GM21390 (cell line): Measurements from ENCODE around the gene AKR1C8.
"Not testable (repeated sequence)": the region's sequence is repeated elsewhere in the genome, so short reads cannot be mapped to it uniquely, and the experiment has no call there.

Experiments
- ATAC-seq: cut with Tn5 transposase; IDR thresholded peaks from one replicate; pipeline ENCODE4 v1.9.1; 2021; ENCODE audit not compliant: unreplicated experiment

AKR1C8 gene

DNA sequence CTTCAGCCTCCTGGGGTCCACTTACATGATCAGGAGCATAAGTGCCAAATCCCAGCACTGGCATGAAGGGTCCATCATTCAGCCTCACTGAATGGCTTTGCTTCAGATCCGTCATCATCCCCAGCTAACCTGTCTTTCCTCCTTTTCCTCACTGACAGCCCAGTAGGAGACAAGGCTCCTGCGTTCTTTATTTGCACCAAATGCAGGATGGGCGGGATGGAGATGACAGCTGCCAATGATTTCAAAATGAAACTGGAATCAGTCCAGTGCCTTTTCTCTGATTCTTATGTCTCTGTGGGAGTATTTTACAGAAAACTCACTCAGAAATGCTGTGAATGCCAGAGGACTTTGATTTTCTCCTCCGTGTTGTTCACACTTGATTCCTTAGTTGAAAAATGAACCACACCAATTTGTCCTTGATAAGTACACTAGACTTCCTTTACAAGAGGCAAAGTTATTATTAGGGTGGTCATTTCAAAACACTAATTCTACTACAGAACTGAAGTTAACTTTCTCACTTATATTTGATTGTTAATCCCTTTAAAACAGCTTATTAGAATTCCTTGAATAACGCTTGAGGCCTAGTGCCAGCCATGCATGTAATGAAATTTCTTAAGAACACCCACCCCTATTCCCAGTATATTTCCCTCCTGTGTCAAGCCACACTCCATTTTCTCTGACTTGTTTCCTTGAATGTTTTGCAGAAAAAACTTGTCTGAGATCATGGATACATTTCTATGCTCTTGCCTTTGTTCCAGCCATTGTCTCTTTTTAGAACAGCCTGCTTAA, at the start of gene AKR1C8:
Gene AKR1C8, minus strand, starts transcription at position 164 of the 789 bp plus-strand sequence. Its CDS starts 46 bp downstream, at position 118.
- no peak for ATAC-seq

DNA sequence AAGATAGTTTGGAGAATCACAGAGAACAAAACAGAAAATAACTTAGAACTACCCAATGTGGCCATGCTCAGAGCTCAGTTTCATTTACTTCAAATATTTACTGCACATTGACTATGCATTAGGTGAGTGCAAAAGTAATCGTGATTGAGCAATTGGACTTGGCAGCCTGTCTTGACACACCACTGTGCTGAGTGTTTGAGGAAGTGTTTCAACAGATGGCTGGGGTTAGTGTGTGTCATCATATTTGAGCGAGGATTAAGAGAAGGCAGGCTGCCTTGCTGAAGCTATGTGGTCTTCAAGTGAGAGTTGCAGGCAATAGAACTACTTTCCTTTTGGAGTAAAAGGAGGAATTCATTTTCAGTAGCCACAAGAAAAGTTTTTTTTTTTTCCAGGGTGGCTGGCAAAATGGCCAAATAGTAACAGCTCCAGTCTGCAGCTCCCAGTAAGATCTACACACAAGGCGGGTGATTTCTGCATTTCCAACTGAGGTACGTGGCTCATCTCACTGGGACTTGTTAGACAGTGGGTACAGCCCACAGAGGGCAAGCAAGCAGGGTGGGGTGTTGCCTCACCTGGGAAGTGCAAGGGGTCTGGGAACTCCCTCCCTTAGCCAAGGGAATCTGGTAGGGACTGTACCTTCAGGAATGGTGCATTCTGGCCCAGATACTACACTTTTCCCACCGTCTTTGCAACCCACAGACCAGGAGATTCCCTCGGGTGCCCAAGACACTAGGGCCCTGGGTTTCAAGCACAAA, 49.3 kb upstream of the AKR1C8 start:
- ATAC-seq, result no peak

DNA sequence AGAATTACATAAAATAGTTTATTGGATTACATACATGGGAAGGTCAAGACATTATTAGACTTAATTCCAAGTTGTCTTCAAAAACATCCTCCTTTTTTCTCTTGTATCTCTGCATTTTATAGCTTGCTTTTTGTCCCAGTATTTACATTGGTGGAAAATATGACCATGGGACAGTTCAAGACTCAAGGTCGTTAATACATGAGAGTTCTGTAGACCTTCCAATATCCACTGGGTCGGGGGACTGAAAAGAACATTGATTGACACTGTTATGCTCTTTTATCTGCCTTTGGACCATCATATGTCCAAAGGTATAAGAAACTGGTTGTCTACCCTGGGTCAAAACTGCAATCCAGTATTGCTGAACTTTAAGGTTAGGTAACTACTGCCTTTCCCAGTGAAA, 48.4 kb upstream of the AKR1C8 start:
- ATAC-seq, result no peak

DNA sequence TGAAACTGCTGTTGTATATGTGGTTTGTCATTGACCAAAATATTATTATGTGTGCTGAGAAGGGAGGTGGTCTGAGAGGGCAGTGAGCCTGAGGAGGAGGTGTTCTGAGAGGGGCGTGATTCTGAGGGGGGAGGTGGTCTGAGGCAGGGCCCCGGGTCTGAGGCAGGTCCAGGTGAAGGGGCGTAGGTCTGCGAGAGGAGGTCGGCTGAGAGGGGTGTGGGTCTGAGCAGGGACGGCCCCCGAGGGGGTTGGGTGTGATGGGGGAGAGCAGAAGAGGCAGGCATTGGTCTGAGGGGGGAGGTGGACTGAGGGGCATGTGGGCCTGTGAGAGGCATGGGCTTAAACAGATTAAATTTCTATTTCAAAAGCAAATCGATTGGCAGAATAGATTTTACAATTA, 44.1 kb upstream of the AKR1C8 start:
- no peak for ATAC-seq

- not testable (repeated sequence) for ATAC-seq
Observed at GRCh38 chr10:5222942-5223341, 38.0 kb upstream of the AKR1C8 start.

- ATAC-seq, result no peak
Observed at GRCh38 chr10:5219262-5219661, 34.3 kb upstream of the AKR1C8 start.

DNA sequence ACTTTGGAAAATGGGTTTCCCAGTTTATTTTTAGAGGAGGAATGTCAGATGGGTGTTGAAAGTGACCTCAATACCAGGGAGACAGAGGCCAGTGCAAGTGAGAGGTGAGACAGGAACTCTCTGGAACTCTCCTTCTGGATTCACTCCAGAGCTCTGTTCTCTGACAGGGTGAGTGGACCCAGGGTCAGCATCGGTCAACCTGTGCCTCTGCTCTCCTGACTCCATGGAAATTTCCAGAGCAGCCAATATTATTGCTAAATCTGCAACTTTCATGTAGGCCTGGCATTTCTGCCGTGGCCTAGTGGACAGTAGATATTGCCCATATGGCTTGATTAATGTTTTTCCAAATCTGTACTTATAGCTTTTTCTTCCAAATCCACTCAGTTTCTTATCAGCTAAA, 31.9 kb upstream of the AKR1C8 start:
- no peak for ATAC-seq

DNA sequence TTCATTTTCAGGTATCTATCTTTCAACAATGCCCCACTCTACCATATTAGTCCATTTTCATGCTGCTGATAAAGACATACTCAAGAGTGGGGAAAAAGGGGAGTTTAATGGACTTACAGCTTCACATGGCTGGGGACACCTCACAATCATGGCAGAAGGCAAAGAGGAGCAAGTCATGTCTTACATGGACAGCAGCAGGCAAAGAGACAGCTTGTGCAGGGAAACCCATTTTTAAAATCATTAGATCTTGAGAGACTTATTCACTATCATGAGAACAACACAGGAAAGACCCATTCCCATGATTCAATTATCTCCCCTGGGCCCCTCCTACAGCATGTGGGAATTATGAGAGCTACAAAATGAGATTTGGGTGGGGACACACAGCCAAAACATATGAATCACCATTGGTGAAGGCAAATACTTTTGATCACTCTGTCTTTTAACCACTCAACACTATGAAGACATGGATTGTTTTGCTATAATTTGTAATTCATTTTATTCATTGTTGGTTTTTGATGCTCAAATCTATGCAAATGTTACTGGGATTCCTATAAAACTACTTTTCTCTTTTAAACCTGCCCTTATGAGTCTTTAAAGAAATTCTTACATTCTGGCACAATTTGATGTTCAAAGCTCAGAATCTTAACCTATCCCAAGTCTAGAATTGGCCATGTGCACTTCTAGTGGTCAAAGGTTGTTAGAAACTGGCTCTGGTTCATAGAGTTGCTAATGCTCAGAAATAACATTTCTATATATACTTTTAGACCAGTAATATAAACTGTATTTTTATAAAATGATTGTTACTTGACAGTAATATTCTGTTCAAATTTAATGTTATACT, 27.0 kb upstream of the AKR1C8 start:
- ATAC-seq, result no peak

GRCh38 chr10:5210261-5210660, 25.3 kb upstream of the AKR1C8 start:
- not testable (repeated sequence) for ATAC-seq

DNA sequence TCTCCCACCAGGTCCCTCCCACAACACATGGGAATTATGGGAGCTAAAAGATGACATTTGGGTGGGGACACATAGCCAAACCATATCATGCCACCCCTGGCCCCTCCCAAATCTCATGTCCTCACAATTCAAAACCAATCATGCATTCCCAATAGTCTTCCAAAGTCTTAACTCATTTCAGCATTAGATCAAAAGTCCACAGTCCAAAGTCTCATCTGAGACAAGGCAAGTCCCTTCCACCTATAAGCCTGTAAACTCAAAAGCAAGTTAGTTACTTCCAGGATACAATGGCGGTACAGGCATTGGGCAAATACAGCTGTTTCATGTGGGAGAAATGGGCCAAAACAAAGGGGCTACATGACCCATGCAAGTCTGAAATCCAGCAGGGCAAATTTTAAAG, 24.8 kb upstream of the AKR1C8 start:
- not testable (repeated sequence) for ATAC-seq

- no peak for ATAC-seq
Observed at GRCh38 chr10:5206799-5207198, 21.8 kb upstream of the AKR1C8 start.

GRCh38 chr10:5199398-5199797, 14.4 kb upstream of the AKR1C8 start:
- ATAC-seq, result no peak

- no peak for ATAC-seq
Observed at GRCh38 chr10:5198386-5198785, 13.4 kb upstream of the AKR1C8 start.

GRCh38 chr10:5196702-5197113, 11.8 kb upstream of the AKR1C8 start, which contains the start of gene AKR1C4:
Gene AKR1C4 (plus strand): TSS chr10:5196837. CDS start chr10:5196868, 31 bp downstream.
- no peak for ATAC-seq

GRCh38 chr10:5195727-5196374, 10.9 kb upstream of the AKR1C8 start:
- ATAC-seq, result no peak

- ATAC-seq, result no peak
Observed at GRCh38 chr10:5194431-5194830, 9.5 kb upstream of the AKR1C8 start.

DNA sequence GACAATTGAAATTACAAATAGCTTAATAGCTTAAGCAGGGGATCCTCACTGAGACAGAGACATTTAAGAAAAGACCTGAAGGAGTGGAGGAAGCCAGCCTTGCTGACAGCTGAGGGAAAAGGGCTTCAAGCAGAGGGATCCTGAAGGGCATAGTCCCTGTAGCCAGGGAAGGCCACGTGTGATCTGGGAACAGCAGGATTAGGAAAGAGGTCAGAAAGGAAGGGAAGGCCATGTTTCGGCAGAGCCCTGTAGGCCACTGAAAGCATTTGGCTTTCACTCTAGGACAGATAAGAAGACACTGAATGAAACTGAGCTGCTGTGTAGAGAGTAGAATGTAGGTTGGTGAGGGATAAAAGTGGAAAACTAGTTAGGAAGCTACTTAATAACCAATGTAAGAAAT, 3.4 kb upstream of the AKR1C8 start:
- no peak for ATAC-seq

- no peak for ATAC-seq
Observed at GRCh38 chr10:5187867-5188266, 2.9 kb upstream of the AKR1C8 start.

GRCh38 chr10:5183923-5184322, 1.0 kb downstream of the AKR1C8 start:
- no peak for ATAC-seq

DNA sequence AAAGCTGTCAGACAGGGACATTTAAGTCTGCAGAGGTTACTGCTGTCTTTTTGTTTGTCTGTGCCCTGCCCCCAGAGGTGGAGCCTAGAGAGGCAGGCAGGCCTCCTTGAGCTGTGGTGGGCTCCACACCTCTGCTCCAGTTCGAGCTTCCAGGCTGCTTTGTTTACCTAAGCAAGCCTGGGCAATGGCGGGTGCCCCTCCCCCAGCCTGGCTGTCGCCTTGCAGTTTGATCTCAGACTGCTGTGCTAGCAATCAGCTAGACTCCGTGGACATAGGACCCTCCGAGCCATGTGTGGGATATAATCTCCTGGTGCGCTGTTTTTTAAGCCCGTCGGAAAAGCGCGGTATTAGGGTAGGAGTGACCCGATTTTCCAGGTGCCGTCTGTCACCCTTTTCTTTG, 4.4 kb downstream of the AKR1C8 start:
- ATAC-seq, result not testable (repeated sequence)

- not testable (repeated sequence) for ATAC-seq
Observed at GRCh38 chr10:5175581-5175980, 9.4 kb downstream of the AKR1C8 start.
